ENCODE data around the gene RAPGEF4.

The RAPGEF4 gene

DNA sequence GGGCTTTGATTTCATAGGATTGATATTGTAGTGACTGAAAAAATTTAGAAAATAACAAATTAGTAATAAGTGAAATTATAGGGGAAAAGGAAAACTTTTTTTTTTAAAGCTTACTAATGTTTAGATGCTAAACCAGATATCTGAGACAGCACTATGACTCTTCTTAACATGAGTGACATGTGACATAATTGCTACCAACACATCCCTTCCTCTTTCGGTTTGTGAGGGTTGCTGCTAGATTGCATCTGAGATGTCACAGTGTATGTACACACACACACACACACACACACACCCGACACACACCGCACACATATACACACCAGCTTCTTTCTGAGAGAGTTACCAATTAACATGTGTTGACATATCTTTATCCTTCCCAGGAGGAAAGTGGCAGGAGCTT lies 18.0 kb downstream of the RAPGEF4 start:
- DNase-seq (ENCODE audit: low read depth) = no peak
- TF ChIP-seq, protein P1, sequence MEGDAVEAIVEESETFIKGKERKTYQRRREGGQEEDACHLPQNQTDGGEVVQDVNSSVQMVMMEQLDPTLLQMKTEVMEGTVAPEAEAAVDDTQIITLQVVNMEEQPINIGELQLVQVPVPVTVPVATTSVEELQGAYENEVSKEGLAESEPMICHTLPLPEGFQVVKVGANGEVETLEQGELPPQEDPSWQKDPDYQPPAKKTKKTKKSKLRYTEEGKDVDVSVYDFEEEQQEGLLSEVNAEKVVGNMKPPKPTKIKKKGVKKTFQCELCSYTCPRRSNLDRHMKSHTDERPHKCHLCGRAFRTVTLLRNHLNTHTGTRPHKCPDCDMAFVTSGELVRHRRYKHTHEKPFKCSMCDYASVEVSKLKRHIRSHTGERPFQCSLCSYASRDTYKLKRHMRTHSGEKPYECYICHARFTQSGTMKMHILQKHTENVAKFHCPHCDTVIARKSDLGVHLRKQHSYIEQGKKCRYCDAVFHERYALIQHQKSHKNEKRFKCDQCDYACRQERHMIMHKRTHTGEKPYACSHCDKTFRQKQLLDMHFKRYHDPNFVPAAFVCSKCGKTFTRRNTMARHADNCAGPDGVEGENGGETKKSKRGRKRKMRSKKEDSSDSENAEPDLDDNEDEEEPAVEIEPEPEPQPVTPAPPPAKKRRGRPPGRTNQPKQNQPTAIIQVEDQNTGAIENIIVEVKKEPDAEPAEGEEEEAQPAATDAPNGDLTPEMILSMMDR (IDR thresholded peaks at IDR 0.05; ENCODE audit: insufficient read depth, low read depth, low read length, missing control alignments) = no peak
- H3K4me3 ChIP-seq (ENCODE audit: low read depth, low read length) = no peak overlapping the region

DNA sequence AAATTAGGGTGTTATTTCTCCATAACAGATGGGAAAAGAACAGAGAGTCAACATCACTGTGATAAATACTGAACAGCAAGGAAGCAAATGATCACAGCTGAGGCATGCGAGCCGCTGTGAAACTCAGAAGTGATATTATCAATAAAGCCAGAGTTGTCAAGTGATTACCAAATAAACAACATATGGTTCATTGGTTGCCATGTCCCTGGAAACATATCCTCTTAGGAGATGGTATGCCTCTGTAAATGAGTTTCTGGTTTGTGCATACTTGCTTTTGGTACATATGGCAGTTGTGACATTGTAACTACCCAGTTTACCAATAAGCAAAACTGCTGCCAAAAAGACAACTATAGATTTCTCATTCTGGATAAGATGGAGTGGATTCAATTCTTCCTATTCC lies 23.8 kb downstream of the RAPGEF4 start:
- TF ChIP-seq, protein P1 (IDR thresholded peaks at IDR 0.05; ENCODE audit: insufficient read depth, low read depth, low read length, missing control alignments) = no peak
- no peak for DNase-seq (ENCODE audit: low read depth)
- H3K4me3 ChIP-seq (ENCODE audit: low read depth, low read length) = no peak overlapping the region

DNA sequence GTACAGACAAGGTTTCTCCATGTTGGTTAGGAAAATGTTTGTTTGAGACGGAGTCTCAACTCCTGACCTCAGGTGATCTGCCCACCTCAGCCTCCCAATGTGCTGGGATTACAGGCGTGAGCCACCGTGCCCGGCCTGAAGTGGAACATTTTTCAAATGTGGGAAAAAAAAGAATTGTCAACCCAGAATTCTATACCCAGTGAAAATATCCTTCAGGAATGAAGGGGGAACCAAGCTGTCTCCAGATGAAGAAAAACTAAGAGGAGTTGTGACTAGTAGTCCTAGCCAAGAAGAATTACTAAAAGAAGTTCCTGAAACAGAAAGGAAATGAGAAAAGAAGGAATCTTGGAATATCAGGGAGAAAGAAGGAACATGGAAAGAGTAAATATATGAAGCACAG lies 25.7 kb downstream of the RAPGEF4 start:
- no peak overlapping the region for H3K4me3 ChIP-seq (ENCODE audit: low read depth, low read length)
- no peak for DNase-seq (ENCODE audit: low read depth)
- TF ChIP-seq, protein P1 (IDR thresholded peaks at IDR 0.05; ENCODE audit: insufficient read depth, low read depth, low read length, missing control alignments) = no peak

DNA sequence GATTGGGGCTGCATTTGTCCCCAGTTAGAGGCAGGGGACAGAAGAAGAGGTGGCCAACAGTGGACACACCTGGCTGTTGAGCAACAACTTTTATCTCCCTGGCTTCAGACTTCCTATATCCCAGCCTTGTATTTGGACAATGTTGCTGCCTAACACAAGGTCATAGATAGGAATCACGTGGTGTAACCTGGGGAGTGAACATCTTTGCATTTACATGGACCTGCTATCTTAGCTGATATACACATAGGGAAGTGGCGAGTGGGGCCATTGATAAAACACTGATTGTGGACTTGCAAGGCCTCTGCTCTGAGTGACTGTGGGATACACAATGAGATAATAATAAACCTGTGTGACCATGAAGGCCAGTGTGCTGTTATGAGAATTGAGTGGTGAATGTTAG lies 26.9 kb downstream of the RAPGEF4 start:
- H3K4me3 ChIP-seq (ENCODE audit: low read depth, low read length) = no peak overlapping the region
- TF ChIP-seq, protein P1 (IDR thresholded peaks at IDR 0.05; ENCODE audit: insufficient read depth, low read depth, low read length, missing control alignments) = no peak
- DNase-seq (ENCODE audit: low read depth) = no peak

DNA sequence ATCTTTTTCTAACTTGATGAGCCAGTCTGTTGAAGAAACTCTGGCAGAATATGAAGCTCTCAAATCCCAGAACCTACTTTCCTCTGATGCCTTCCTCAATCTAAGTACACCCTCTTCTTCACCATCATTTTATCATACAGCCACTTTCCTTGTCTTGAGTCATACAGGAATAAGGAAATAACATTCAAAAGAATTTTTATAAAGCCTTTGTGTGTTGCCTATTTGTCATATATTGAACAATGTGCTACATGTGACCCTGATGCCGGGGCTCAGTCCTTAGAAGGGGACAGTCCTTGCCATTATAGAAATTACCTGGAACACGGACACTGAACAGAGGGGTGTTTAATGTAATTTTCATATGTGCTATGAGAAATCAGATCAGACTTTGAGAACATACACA lies 27.4 kb downstream of the RAPGEF4 start:
- no peak for DNase-seq (ENCODE audit: low read depth)
- TF ChIP-seq, protein P1 (IDR thresholded peaks at IDR 0.05; ENCODE audit: insufficient read depth, low read depth, low read length, missing control alignments) = no peak
- H3K4me3 ChIP-seq (ENCODE audit: low read depth, low read length) = no peak overlapping the region

DNA sequence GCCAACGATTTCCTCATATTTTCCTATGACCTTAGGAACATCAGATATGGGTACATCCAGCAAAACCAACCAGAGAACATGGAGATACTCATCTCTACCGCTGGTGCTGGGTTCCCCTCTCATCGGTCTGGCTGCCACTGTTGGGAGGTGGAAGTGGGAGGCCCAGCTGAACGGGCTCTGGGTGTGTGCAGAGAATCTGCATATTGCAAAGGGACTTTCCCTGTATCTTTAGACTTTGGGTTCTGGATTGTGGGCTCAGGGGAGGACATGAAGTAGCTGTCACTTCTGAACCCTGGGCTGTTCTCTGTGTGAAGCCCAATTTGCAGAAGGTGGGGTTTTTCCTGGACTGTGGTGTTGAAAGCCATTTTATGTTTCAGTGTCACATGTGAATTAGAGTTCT lies 30.0 kb downstream of the RAPGEF4 start:
- peak; percentile 1 for DNase-seq (ENCODE audit: low read depth)
- H3K4me3 ChIP-seq (ENCODE audit: low read depth, low read length) = no peak overlapping the region
- TF ChIP-seq, protein P1 (IDR thresholded peaks at IDR 0.05; ENCODE audit: insufficient read depth, low read depth, low read length, missing control alignments) = no peak

DNA sequence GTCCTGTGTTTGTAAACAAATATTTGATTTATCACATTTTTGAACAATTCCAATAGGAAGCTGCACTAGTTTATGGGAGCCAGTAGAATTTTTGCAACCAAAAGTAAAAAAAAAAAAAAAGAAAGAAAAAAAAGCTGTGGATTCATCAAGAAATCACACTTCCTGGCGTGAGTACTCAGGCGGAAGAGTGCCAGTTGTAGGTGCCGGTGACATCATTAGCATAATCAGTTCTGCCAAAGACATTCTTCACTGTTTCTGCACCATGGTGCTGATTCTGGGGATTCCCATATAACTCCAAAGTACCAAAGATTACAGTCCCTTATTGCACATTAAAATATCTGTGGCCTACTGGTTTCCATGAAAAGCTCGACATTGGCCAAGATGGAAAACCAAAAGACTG lies 32.8 kb downstream of the RAPGEF4 start:
- TF ChIP-seq, protein P1 (IDR thresholded peaks at IDR 0.05; ENCODE audit: insufficient read depth, low read depth, low read length, missing control alignments) = no peak
- no peak overlapping the region for H3K4me3 ChIP-seq (ENCODE audit: low read depth, low read length)
- DNase-seq (ENCODE audit: low read depth) = no peak
